ENCODE data around the gene MYCBPAP. TPM values are rescaled to one million over a fixed set of nuclear protein-coding genes. Genes with fewer than 3 reads are reported as not detected.
A peak's percentile ranks its signal among the peaks of the same experiment; 100 is the strongest.

MYCBPAP gene
- total and polyA plus RNA-seq, 2 donors from 2014 or later, result 0.72 to 2.9 TPM

- peak overlapping the region in 1 of 2 donors; percentile 43 for H3K27ac ChIP-seq (ENCODE audit: low read depth in 2 of 2, low read length in 2 of 2)
- peak overlapping the region in 2 of 3 donors; percentile 60 to 70 for H3K9ac ChIP-seq (ENCODE audit: low read length in 3 of 3)
- FAIRE-seq (no peak), DNase-seq (no peak)
- no peaks in the 10 kb centered on the region for H3K27me3 ChIP-seq (ENCODE audit: control insufficient read depth, insufficient read depth, low read length)
- no peak for TF ChIP-seq CTCF (IDR thresholded peaks at IDR 0.05; ENCODE audit: borderline replicate concordance, extremely low read depth, insufficient read depth)
- intact Hi-C loops (cut with DNase I), result loop anchor here (5.0 to 10.0 kb wide), 3 partner anchors 81 to 408 kb away; no protein-coding TSS in a partner anchor
- no peaks in the 10 kb centered on the region for H3K9me3 ChIP-seq (ENCODE audit: control insufficient read depth in 2 of 3, insufficient read depth in 1 of 3, low read length in 3 of 3)
- peak overlapping the region in 1 of 3 donors; percentile 61 for H3K4me3 ChIP-seq (ENCODE audit: low read length in 3 of 3)
- H3K36me3 ChIP-seq (ENCODE audit: control insufficient read depth in 2 of 3, insufficient read depth in 3 of 3, low read length in 3 of 3), result no peaks in the 10 kb centered on the region
- H3K4me1 ChIP-seq (ENCODE audit: control insufficient read depth in 2 of 3, insufficient read depth in 2 of 3, low read depth in 1 of 3, low read length in 3 of 3), result peaks cover 0 to 21% (median 9%) of the 10 kb centered on the region in 3 donors
Measured at GRCh38 chr17:50546701-50547034, 38.4 kb downstream of the MYCBPAP start.

DNA sequence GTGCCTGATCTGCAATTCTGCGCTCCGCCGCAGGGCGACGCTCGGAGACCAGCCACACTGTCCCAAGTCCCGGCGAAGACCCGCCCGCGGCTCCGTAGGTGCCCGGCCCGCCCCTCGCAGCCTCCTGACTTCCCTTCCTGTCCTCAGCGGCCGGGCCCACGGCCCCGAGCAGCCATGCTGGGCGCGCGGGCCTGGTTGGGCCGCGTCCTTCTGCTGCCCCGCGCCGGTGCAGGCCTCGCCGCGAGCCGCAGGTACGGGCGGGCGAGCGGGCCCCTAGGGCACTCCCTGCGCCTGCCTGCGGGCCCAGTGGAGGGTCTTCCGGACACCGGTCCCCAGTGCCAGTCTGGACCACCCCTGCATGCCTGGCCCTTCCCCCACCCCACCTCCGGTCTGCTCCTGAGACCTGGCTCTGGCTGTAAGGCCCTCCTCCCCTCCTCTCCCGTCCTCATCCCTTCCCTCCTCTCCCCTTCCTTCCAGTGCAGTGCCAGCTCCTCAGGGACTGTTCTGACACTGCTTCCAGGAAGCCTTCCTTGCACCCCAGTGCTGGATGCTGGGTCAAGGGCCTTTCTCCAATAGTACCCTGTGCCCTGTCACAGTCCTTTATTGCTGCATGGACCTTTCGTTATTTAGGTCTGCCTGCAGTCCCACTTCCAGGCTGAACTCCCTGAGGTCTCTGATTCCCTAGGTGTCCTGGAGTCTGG is 38.9 kb downstream of the MYCBPAP start, which contains the start of gene SPATA20:
TSS of gene SPATA20 (plus strand) at position 140 of the 701 bp plus-strand sequence. CDS start at position 175, 35 bp downstream.
- DNase-seq (peak; percentile 93 to 97 (median 95)), FAIRE-seq (no peak)
- TF ChIP-seq CTCF (IDR thresholded peaks at IDR 0.05; ENCODE audit: borderline replicate concordance, extremely low read depth, insufficient read depth), result peak; percentile 99
- Histone ChIP-seq H3K27me3 (ENCODE audit: control insufficient read depth, insufficient read depth, low read length) (no peaks in the 10 kb centered on the region), H3K36me3 (ENCODE audit: control insufficient read depth in 2 of 3, insufficient read depth in 3 of 3, low read length in 3 of 3) (no peaks in the 10 kb centered on the region), H3K27ac (ENCODE audit: low read depth in 2 of 2, low read length in 2 of 2) (peak within 1 kb of the TSS; percentile 71 to 74), H3K9ac (ENCODE audit: low read length in 3 of 3) (peak within 1 kb of the TSS; percentile 6 to 70 (median 60)), H3K4me3 (ENCODE audit: low read length in 3 of 3) (peak within 1 kb of the TSS; percentile 46 to 61 (median 61)), H3K9me3 (ENCODE audit: control insufficient read depth in 2 of 3, insufficient read depth in 1 of 3, low read length in 3 of 3) (no peaks in the 10 kb centered on the region), H3K4me1 (ENCODE audit: control insufficient read depth in 2 of 3, insufficient read depth in 2 of 3, low read depth in 1 of 3, low read length in 3 of 3) (peaks cover 0 to 21% (median 9%) of the 10 kb centered on the region in 3 donors)
- intact Hi-C loops (cut with DNase I), result loop anchor here (5.0 to 10.0 kb wide), 3 partner anchors 80 to 408 kb away; no protein-coding TSS in a partner anchor

DNA sequence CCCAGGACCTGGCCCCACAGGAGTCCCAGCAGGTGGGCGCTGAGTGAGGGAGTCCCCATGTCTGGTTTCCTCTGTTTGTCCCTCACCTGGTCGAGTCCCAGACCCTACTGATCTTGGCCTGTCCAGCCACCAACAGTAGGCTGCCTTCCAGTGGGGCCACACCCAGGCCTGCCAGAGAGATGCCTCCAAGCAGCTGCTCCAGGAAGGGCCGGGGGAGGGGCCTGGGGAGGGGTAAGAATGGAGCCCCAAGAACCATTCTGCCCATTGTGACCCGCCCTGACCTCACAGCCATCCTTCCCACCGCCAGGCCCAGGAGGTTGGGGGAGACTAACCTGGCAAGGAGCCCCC is 39.5 kb downstream of the MYCBPAP start:
- Histone ChIP-seq H3K27me3 (ENCODE audit: control insufficient read depth, insufficient read depth, low read length) (no peaks in the 10 kb centered on the region), H3K4me3 (ENCODE audit: low read length in 3 of 3) (peak overlapping the region; percentile 46 to 61 (median 61)), H3K9ac (ENCODE audit: low read length in 3 of 3) (peak overlapping the region in 1 of 3 donors; percentile 60), H3K4me1 (ENCODE audit: control insufficient read depth in 2 of 3, insufficient read depth in 2 of 3, low read depth in 1 of 3, low read length in 3 of 3) (peaks cover 0 to 17% (median 4%) of the 10 kb centered on the region in 3 donors), H3K9me3 (ENCODE audit: control insufficient read depth in 2 of 3, insufficient read depth in 1 of 3, low read length in 3 of 3) (no peaks in the 10 kb centered on the region), H3K36me3 (ENCODE audit: control insufficient read depth in 2 of 3, insufficient read depth in 3 of 3, low read length in 3 of 3) (no peaks in the 10 kb centered on the region), H3K27ac (ENCODE audit: low read depth in 2 of 2, low read length in 2 of 2) (peak overlapping the region in 1 of 2 donors; percentile 74)
- FAIRE-seq (no peak), DNase-seq (no peak)
- intact Hi-C loops (cut with DNase I), result loop anchor here (5.0 to 10.0 kb wide), 3 partner anchors 80 to 407 kb away; no protein-coding TSS in a partner anchor
- TF ChIP-seq CTCF (IDR thresholded peaks at IDR 0.05; ENCODE audit: borderline replicate concordance, extremely low read depth, insufficient read depth), result no peak

Data from kidney (tissue), 14 donors.